Thyroid gland (tissue), 4 donors: ENCODE data around the gene SLC45A1.

Experiments used
- CTCF ChIP-seq, 6 experiments: fragments of 200-600 bp in 3 of 6; fragments of 450-650 bp in 3 of 6; sonication (generic) in 3 of 6; IDR thresholded peaks; one replicate each; pipeline ENCODE4 v1.5.1; 2016 to 2019; ENCODE audit warnings: antibody characterized with exemption in 6 of 6, mild to moderate bottlenecking in 2 of 6, inconsistent platforms in 1 of 6, moderate library complexity in 1 of 6
- POLR2A ChIP-seq, 2 donors: fragments of 450-650 bp; IDR thresholded peaks; one replicate each; pipeline ENCODE4 v1.6.1; 2017; ENCODE audit warnings: antibody characterized with exemption in 2 of 2, mild to moderate bottlenecking in 2 of 2, moderate library complexity in 1 of 2

DNA sequence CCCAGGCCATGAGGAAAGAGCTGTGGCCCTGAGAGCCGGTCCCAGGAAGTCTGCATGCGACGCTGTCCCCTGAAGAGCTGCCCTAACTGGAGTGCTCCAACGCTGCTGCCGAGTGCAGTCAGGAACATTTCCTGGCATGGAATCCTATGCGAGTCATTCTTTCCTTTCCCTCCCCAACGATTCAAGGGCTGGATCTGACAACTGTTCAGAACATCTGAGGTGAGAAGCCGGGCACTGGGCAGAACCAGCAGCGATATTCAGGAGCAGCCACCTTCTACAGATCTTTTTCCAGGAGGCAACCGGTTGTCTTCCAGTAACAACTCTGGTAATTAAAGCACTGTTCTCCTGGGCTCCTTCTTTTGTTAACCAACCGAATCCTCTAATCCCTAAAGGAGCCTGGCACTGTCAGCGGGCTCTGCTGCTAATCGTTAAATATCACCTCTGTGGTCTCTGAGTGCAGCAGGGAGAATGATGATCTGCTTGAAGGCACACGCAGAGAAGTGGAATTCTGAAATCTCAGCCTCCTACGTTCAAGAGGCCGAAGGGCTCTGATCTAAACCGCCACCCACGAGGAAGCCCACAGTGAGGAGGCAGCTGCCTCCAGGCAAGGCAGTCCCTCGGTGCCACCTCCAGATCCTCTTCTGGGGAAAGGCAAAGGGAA lies 55.8 kb downstream of the SLC45A1 start:
- TF ChIP-seq CTCF (IDR thresholded peaks at IDR 0.05) (no peak), POLR2A (IDR thresholded peaks at IDR 0.05) (peak in 1 of 2 donors; percentile 39)
